ENCODE data around the gene GASK1B. TPM values are rescaled to one million over a fixed set of nuclear protein-coding genes. Genes with fewer than 3 reads are reported as not detected.

The GASK1B gene
- total and polyA plus RNA-seq, 2 donors (not counting 3 experiments of a cell fraction or from before 2014, with no cell fraction given), result 160 to 235 TPM

- Histone ChIP-seq H3K79me2 (ENCODE audit: control insufficient read depth, insufficient read depth, low read length) (no peaks in the 10 kb centered on the region), H3K4me3 (replicated peaks in 1 of 3; ENCODE audit: insufficient read depth in 1 of 3, low read depth in 1 of 3, low read length in 3 of 3) (no peak overlapping the region), H4K20me1 (replicated peaks; ENCODE audit: control insufficient read depth, extremely low read depth, insufficient read depth, low read length) (no peaks in the 10 kb centered on the region), H3K9me3 (replicated peaks; ENCODE audit: control insufficient read depth, insufficient read depth, low read length) (no peaks in the 10 kb centered on the region), H3K9ac (replicated peaks; ENCODE audit: extremely low read depth, insufficient read depth, low read length) (no peak overlapping the region), H3K9me1 (replicated peaks; ENCODE audit: control insufficient read depth, extremely low read depth, insufficient read depth, low read length) (no peaks in the 10 kb centered on the region), H3K27me3 (ENCODE audit: control insufficient read depth in 2 of 2, insufficient read depth in 2 of 2, low read length in 2 of 2) (no peaks in the 10 kb centered on the region), H3K4me1 (ENCODE audit: control insufficient read depth, extremely low read depth, insufficient read depth, low read length) (no peaks in the 10 kb centered on the region), H3K4me2 (ENCODE audit: insufficient read depth, low read length) (no peak overlapping the region), H3K36me3 (ENCODE audit: control insufficient read depth in 2 of 2, extremely low read depth in 1 of 2, insufficient read depth in 2 of 2, low read length in 2 of 2) (peaks cover 0 to 11% of the 10 kb centered on the region in 2 experiments), H3K27ac (ENCODE audit: insufficient read depth, low read depth, low read length) (no peak overlapping the region), H2AFZ (ENCODE audit: low read depth, low read length) (no peak overlapping the region)
- no TSS peak for BruUV-seq (replicated peaks)
- intact Hi-C loops (cut with micrococcal nuclease) (loop anchor here (5.0 kb wide), 1 partner anchor 437 kb away; no protein-coding TSS in a partner anchor), dilution Hi-C loops (cut with MboI; ENCODE audit: extremely low pct_ligation_motif_present, low sequenced_read_pairs) (no loop called here)
- TF ChIP-seq POLR2AphosphoS5 (IDR thresholded peaks at IDR 0.05; ENCODE audit: insufficient read depth, low read depth, low read length) (no peak), MAX (IDR thresholded peaks at IDR 0.05; ENCODE audit: insufficient read depth, insufficient read length) (no peak), FOS (IDR thresholded peaks at IDR 0.05; ENCODE audit: borderline replicate concordance, insufficient read depth, low read length) (no peak), MYC (IDR thresholded peaks at IDR 0.05; ENCODE audit: low read depth, low read length) (no peak), CTCF (IDR thresholded peaks at IDR 0.05; ENCODE audit: extremely low read depth in 1 of 2, insufficient read depth in 1 of 2, low read depth in 1 of 2, low read length in 2 of 2) (no peak), POLR2A (IDR thresholded peaks at IDR 0.05; ENCODE audit: low read depth, low read length) (no peak), GATA2 (IDR thresholded peaks at IDR 0.05; ENCODE audit: insufficient read depth, insufficient read length, low read depth, low read length) (no peak), EZH2 (IDR thresholded peaks at IDR 0.05; ENCODE audit: borderline replicate concordance, low read depth, low read length, severe bottlenecking) (no peak), JUN (IDR thresholded peaks at IDR 0.05; ENCODE audit: borderline replicate concordance, insufficient read depth, insufficient read length, low read depth) (no peak)
- POLR2A ChIA-PET, result no interaction called here
- CTCF ChIA-PET, result no interaction called here
- DNase-seq (ENCODE audit: low read depth, low spot score) (no peak), FAIRE-seq (no peak)
Observed at GRCh38 chr4:158190718-158191117, 17.9 kb upstream of the GASK1B start.
